ENCODE measurements around the gene UIMC1.

DNA sequence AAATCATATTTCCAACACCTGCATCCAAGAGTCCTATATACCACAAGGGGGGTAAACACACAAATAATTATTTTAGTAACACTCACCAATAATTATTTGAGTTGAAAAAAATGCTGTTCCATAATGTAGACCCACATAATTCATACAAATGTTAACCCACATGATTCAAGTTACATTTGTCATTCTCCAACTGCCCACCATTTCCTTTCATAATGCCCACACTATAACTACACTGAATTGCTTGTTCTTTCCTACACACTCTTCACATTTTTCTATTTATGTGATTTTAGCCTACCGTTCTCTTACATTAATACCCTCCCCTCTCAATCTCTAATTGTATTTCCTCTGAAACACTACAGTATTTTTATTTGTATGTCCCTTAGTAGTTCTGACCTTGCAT is 71.6 kb downstream of the UIMC1 start:
- TF ChIP-seq EP300 (IDR thresholded peaks at IDR 0.05) = no peak
- no peak for TF ChIP-seq POLR2AphosphoS5 (IDR thresholded peaks at IDR 0.05)

Data from stomach (tissue), 4 donors.